Hematopoietic multipotent progenitor cell treated with erythropoietin and hydrocortisone succinate and interleukin-3 and kit ligand, for 17 days (in vitro differentiated cells): ENCODE measurements around the gene MAML3.

Experiments used
- DNase-seq: peaks from one replicate; pipeline ENCODE4 v3.0.0-alpha.2; 2015; ENCODE audit warnings: low spot score

The MAML3 gene

GRCh38 chr4:140071806-140072205 lies 82.2 kb downstream of the MAML3 start:
- DNase-seq, result no peak

GRCh38 chr4:140070973-140071372 lies 83.0 kb downstream of the MAML3 start:
- no peak for DNase-seq

GRCh38 chr4:140070366-140070765 lies 83.6 kb downstream of the MAML3 start:
- no peak for DNase-seq

- DNase-seq, result no peak
These were observed 84.9 kb downstream of the MAML3 start for GRCh38 chr4:140069066-140069465.

GRCh38 chr4:140068271-140068670 lies 85.7 kb downstream of the MAML3 start:
- no peak for DNase-seq

GRCh38 chr4:140066031-140066930 lies 87.7 kb downstream of the MAML3 start:
- DNase-seq, result no peak

GRCh38 chr4:140065393-140065792 lies 88.6 kb downstream of the MAML3 start:
- no peak for DNase-seq

GRCh38 chr4:140061659-140062289 lies 92.2 kb downstream of the MAML3 start:
- DNase-seq, result no peak

GRCh38 chr4:140061194-140061593 lies 92.8 kb downstream of the MAML3 start:
- DNase-seq, result no peak

- DNase-seq, result no peak
These were observed 94.8 kb downstream of the MAML3 start for GRCh38 chr4:140059159-140059558.

- no peak for DNase-seq
These were observed 96.3 kb downstream of the MAML3 start for GRCh38 chr4:140057701-140058100.

GRCh38 chr4:140056015-140056414 lies 98.0 kb downstream of the MAML3 start:
- no peak for DNase-seq

- DNase-seq, result no peak
These were observed 99.1 kb downstream of the MAML3 start for GRCh38 chr4:140054861-140055260.

GRCh38 chr4:140053185-140053584 lies 100.8 kb downstream of the MAML3 start:
- DNase-seq, result no peak

- DNase-seq, result no peak
These were observed 101.9 kb downstream of the MAML3 start for GRCh38 chr4:140052050-140052449.

GRCh38 chr4:140049849-140050637 lies 103.9 kb downstream of the MAML3 start:
- DNase-seq, result no peak

- DNase-seq, result no peak
These were observed 104.7 kb downstream of the MAML3 start for GRCh38 chr4:140049024-140049848.

GRCh38 chr4:140048419-140048995 lies 105.5 kb downstream of the MAML3 start:
- DNase-seq, result no peak

- no peak for DNase-seq
These were observed 106.2 kb downstream of the MAML3 start for GRCh38 chr4:140047786-140048185.

GRCh38 chr4:140047017-140047640 lies 106.9 kb downstream of the MAML3 start:
- DNase-seq, result no peak

GRCh38 chr4:140046543-140046942 lies 107.4 kb downstream of the MAML3 start:
- DNase-seq, result no peak
